H1 (cell line): Measurements from ENCODE around the gene SFT2D1. TPM values are rescaled to one million over a fixed set of nuclear protein-coding genes. Genes with fewer than 3 reads are reported as not detected.

Experiments used
- CBX5 ChIP-seq: fragments of 300-800, 300-1000 bp; sonication (generic); IDR thresholded peaks from 2 replicates; pipeline ENCODE4 v1.7.1; 2016; ENCODE audit warnings: antibody characterized with exemption, low read length, low read depth
- CEBPB ChIP-seq: IDR thresholded peaks from 2 replicates; pipeline ENCODE4 v1.6.1; 2012; ENCODE audit warnings: low read depth, low read length
- CHD7 ChIP-seq: fragments of 300-600 bp; sonication (generic); IDR thresholded peaks from 2 replicates; pipeline ENCODE4 v1.7.1; 2012; ENCODE audit warnings: low read length, moderate library complexity, mild to moderate bottlenecking, inconsistent platforms; ENCODE audit not compliant: insufficient replicate concordance
- KDM1A ChIP-seq: fragments of 200-600, 300-600 bp; sonication (generic); IDR thresholded peaks from 2 replicates; pipeline ENCODE4 v1.7.1; 2016; ENCODE audit warnings: mild to moderate bottlenecking, low read length, borderline replicate concordance
- RBBP5 ChIP-seq: IDR thresholded peaks from 2 replicates; pipeline ENCODE4 v1.7.1; 2012; ENCODE audit warnings: low read depth, mild to moderate bottlenecking, inconsistent platforms, low read length, moderate library complexity, borderline replicate concordance
- ZNF274 ChIP-seq: IDR thresholded peaks from 2 replicates; pipeline ENCODE4 v1.7.0; 2012; ENCODE audit warnings: low read length, borderline replicate concordance; ENCODE audit errors: extremely low read depth
- polyA plus RNA-seq, 7 experiments: library from polyadenylated mRNA; depleted of rRNA in 3 of 7; stranded (reverse) in 5 of 7; unstranded in 2 of 7; fragments of >200 nt in 5 of 7; fragments of 200-250 nt in 2 of 7; gene quantifications; 1 replicate in 5 of 7; 2 replicates in 1 of 7; 4 replicates in 1 of 7; pipeline versions ENCODE4 v1.2.1 to v1.2.3, GENCODE V29; 2011 to 2013; ENCODE audit warnings: missing spikeins in 2 of 7, mixed read lengths in 2 of 7
- total RNA-seq: library from RNA; stranded (reverse); fragmentation: NEBNext Ultra II Directional; extraction: Animal tissue kit (Norgen Biotek cat#: 25700); gene quantifications from 2 replicates; pipeline ENCODE4 v1.2.1, GENCODE V29; 2021

The SFT2D1 gene
- total and polyA plus RNA-seq, 2 of the 8 experiments (the other 6 are each of a cell fraction or from before 2014, with no cell fraction given) = 52.3 to 76.1 TPM

DNA sequence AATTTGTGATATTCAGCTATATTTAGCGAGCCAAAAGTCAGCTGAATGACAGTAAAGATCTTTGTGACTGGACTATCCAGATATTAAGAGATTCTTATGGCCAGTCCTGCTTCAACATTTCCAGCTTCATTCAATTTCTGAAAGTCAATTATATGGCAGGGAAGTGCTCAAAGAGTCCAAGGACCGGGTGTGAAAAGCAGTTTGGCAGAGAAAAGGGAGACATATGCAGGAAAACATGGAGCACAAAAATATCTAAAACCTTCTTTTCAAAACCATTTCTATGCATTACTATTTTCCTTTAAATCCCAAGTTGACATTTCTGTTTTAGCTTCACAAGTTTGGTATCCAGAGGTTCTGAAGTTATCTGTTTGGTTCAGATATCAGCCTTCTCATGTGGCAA lies 35.4 kb upstream of the SFT2D1 start (continued):
- TF ChIP-seq CHD7 (no peak), ZNF274 (no peak), RBBP5 (no peak), CEBPB (no peak), CBX5 (no peak), KDM1A (no peak)
